T-helper 1 cell (primary cell): ENCODE results near the gene AOPEP.

Experiments used
- DNase-seq, 5 donors: peaks; one replicate each; pipeline ENCODE4 v3.0.0-alpha.2; 2012 to 2020

Gene AOPEP

GRCh38 chr9:95087659-95088242 is 361.3 kb downstream of the AOPEP start:
- DNase-seq = no peak

- DNase-seq = no peak
These were observed 362.1 kb downstream of the AOPEP start for GRCh38 chr9:95088421-95089161.

- no peak for DNase-seq
These were observed 362.9 kb downstream of the AOPEP start for GRCh38 chr9:95089257-95090022.

DNA sequence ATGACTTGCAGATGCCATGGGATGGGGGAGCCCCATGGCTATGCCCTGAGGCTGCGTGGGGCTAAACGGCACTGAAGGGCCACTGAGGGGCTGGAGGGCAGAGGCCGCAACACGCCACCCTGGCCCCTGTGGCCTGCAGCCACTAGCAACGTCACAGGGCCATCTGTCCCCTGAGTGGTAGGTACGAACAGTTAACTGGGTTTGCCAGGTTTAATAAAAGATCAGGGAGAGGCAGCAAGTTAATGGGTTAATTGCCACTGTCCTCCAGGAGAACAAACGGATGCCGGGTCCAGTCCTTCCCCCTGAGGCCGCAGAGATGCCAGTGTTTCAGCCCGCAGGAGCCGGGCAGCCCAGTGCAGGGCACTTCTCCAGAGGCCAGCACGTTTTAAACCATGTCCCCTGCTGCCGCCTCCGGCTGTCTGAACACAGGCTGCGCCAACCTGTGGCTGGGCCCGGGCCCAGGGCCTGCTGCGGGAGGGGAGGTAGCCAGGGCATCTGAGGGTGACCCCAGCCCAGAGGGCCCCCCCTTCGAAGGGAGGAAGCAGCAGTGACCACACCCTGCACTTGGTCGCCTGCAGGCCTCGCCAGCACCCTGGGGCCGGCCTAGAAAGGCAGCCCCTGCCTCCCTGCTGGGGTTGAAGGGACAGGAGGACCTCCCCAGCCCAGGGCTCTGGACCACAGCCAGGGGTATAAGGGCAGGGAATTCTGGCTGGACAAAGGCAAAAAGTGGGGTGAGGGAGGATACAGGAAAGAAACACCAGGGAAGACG is 363.7 kb downstream of the AOPEP start:
- no peak for DNase-seq

DNA sequence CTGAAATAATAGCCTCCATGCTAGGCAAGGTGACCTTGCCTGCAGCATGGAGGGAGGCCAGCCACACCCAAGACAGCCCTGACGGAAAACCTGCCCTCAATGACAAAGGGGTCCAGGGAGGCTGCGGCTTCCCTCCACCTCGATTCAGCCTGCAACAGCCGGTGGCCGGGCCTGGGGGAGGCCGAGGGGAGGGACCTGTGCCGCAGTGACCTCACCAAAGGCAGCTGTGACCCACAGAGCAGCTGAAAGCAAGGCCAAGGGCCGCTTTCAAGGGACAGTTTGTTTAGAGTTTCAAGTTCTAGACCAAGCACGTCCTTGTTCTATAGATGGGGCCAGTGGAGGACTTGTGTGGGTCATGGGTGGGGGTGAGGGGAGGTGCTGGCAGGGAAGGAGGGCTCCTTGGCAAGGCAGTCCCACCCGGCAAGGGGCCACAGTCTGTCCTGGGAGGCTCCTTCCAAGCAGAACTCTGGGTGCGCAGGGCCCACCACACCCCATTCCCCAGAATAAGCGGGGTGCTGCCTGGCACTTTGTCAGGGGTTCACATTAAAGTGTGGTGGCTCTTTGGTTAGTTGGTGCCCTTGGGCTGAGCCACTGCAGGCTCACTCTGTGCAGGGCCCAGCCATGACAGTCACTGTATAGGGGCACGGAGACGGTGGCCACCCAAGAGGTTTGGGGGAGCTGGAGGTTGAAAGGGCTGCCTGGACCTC is 364.5 kb downstream of the AOPEP start:
- DNase-seq = no peak

GRCh38 chr9:95091601-95092261 is 365.2 kb downstream of the AOPEP start:
- DNase-seq = no peak

DNA sequence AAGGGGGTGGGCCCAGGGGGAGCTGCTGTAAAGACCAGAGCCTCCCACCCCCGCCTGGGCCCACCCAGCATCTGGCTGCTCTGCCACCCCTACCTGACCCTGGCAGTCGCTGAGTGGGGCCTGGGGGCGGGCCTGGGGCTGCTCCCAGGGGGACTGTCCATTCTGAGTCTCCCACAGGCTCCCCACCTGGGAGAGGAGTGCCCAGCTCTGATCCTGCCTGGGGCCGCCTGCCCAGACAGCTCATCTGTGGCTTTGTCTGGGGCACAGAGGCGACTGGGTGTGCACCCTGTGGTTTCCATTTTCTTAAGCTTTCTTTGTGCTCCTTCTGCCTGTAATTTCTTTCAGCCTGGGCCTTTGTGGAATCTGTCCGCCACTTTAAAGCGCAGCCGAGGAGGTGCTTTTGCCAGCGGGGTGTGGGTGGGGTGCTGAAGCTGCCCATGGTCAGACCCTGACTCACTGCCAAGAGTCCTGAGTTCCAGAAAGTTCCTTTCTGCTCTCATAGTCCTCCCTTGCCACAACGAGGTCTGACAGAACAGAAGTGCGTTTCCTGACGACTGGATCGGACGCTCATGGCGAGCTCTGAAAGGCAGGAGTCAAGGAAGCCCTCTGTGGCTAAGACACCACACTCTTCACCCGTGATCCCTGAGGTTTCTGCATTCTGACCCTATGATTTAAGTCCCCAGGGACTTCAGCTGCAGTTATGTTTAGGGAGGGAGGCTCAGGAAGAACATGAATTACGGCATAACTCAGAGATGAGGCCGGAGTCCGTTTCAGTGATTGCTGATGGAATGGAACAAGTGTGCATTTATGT is 366.0 kb downstream of the AOPEP start:
- no peak for DNase-seq

DNA sequence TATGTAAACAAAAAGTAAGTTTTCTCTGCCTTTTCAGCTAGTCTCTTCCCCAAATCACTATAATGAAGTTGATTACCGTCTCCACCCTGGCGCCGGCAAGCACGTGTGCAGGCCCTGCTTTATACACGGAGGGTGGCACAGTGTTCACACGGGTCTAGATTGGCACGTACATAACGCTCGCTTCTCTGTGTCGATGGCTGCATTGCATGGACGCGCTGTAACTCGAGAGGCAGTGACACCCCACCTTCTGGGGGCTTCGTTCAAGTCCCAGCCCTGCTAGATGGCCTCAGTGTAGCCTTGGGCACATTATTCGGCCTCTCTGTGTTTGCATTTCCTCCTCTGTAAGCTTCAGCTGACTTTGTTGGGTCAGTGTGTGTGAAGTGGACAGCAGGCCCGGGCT is 367.1 kb downstream of the AOPEP start:
- DNase-seq = no peak

DNA sequence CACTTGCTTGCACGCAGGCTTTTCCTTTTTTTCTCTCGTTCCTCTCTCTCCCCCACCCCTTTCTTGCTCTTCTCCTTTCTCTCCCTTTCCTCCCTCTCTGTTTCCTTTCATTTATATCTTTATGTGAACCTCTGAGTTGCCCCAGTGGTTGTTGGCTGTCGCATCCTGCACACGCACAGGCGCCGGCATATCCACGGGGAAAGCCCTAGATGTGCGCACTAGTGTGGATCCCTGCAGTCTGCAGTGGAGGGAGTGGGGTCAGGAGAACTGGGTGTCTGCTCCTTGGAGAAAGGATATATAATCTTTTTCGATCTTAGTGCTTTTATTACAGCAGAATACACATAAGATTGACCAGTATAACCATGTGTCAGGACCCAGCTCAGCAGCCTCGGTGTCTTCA is 367.5 kb downstream of the AOPEP start:
- DNase-seq = no peak

- DNase-seq = no peak
These were observed 369.3 kb downstream of the AOPEP start for GRCh38 chr9:95095641-95096355.

DNA sequence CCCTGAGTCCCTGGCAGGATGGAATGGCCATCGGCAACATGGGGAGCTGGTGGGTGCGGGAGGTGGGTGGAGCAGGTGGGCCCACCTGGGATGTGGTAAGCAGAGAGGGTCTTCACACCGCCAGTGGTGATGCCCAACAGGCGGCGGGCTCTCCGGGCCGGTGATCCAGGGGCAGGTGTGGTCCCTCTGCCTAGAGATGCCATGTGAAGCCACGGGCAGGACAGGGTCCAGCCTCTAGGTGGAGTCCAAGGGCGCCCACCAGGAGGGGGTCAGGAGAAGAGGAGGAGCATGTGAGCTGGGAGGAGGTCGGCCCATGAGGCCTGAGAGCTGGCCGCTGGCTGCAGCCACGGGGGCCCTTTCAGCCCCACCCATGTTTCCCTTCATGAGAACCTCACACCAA is 369.9 kb downstream of the AOPEP start:
- no peak for DNase-seq

DNA sequence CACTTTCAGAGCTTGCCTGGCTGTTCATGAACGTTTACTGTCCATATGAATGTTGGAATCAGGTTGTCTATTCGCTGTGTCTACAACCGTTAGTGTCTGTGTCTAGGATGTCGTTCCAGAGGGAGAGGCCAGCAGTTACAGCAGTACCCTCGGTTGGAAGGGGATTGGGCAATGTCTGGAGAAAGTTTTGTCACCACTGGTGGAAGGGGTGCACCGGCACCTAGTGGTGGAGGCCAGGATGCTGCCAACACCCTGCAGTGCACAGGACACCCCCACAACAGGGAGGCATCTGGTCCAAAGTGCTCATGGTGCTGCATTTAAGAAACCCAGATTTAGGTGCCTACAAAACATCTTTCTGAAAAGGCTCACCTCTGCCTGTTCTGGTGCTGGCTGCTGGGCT is 370.3 kb downstream of the AOPEP start:
- DNase-seq = no peak

GRCh38 chr9:95097279-95097678 is 370.8 kb downstream of the AOPEP start:
- DNase-seq = no peak

GRCh38 chr9:95098391-95098921 is 372.0 kb downstream of the AOPEP start:
- DNase-seq = no peak

GRCh38 chr9:95099321-95100070 is 373.0 kb downstream of the AOPEP start:
- DNase-seq = no peak

- no peak for DNase-seq
These were observed 373.6 kb downstream of the AOPEP start for GRCh38 chr9:95100071-95100627.

- no peak for DNase-seq
These were observed 374.8 kb downstream of the AOPEP start for GRCh38 chr9:95101326-95101725.

- no peak for DNase-seq
These were observed 375.5 kb downstream of the AOPEP start for GRCh38 chr9:95102001-95102433.

GRCh38 chr9:95102572-95102971 is 376.1 kb downstream of the AOPEP start:
- no peak for DNase-seq
